BLaER1 treated with 17β-estradiol and CSF1 and Interleukin-3, amounts not matched to agents 10 nM and 100 nM (cell line): Measurements from ENCODE around the gene DICER1.
A peak's percentile ranks its signal among the peaks of the same experiment; 100 is the strongest.

Experiments
- H3K27ac ChIP-seq, 11 experiments: shearing (Covaris generic); formaldehyde crosslinking; 2 replicates each; pipeline ENCODE4 v1.8.1; 2022
- H3K27me3 ChIP-seq, 11 experiments: shearing (Covaris generic); formaldehyde crosslinking; 2 replicates each; pipeline ENCODE4 v1.8.1; 2022
- H3K36me3 ChIP-seq, 11 experiments: shearing (Covaris generic); formaldehyde crosslinking; 2 replicates each; pipeline ENCODE4 v1.8.1; 2022
- H3K4me1 ChIP-seq, 10 experiments: shearing (Covaris generic); formaldehyde crosslinking; 2 replicates each; pipeline ENCODE4 v1.8.1; 2022
- H3K4me2 ChIP-seq, 11 experiments: shearing (Covaris generic); formaldehyde crosslinking; 2 replicates each; pipeline ENCODE4 v1.8.1; 2022
- H3K4me3 ChIP-seq, 10 experiments: shearing (Covaris generic); formaldehyde crosslinking; 2 replicates each; pipeline ENCODE4 v1.8.1; 2022
- H3K9ac ChIP-seq, 11 experiments: shearing (Covaris generic); formaldehyde crosslinking; 2 replicates each; pipeline ENCODE4 v1.8.1; 2022
- H3K9me3 ChIP-seq, 11 experiments: shearing (Covaris generic); formaldehyde crosslinking; replicated peaks in 1 of 11; 2 replicates each; pipeline ENCODE4 v1.8.1; 2022
- H4K20me1 ChIP-seq, 11 experiments: shearing (Covaris generic); formaldehyde crosslinking; 2 replicates each; pipeline ENCODE4 v1.8.1; 2022
- Cebpa-rat ChIP-seq, 11 experiments: shearing (Covaris generic); IDR thresholded peaks; 2 replicates each; pipeline ENCODE4 v1.8.1; 2022

The DICER1 gene

GRCh38 chr14:95046711-95047681 is 110.3 kb downstream of the DICER1 start:
- Histone ChIP-seq H3K27ac (no peak overlapping the region), H3K4me1 (peaks cover 0 to 19% (median 3%) of the 10 kb centered on the region in 10 experiments; a peak in 8 of 20 replicates), H3K9me3 (no peaks in the 10 kb centered on the region), H3K27me3 (no peaks in the 10 kb centered on the region), H4K20me1 (no peaks in the 10 kb centered on the region; a peak in 1 of 22 replicates), H3K36me3 (no peaks in the 10 kb centered on the region), H3K9ac (no peak overlapping the region), H3K4me3 (no peak overlapping the region), H3K4me2 (no peak overlapping the region)
- no peak for TF ChIP-seq Cebpa-rat (IDR thresholded peaks at IDR 0.05)

GRCh38 chr14:95045836-95046430 is 111.4 kb downstream of the DICER1 start:
- no peak overlapping the region for H3K9ac ChIP-seq
- H3K4me2 ChIP-seq: no peak overlapping the region; a peak in 1 of 22 replicates
- H3K4me3 ChIP-seq: no peak overlapping the region
- H3K9me3 ChIP-seq: no peaks in the 10 kb centered on the region
- no peaks in the 10 kb centered on the region for H3K27me3 ChIP-seq
- no peaks in the 10 kb centered on the region for H3K36me3 ChIP-seq
- no peaks in the 10 kb centered on the region for H4K20me1 ChIP-seq
- no peak overlapping the region for H3K27ac ChIP-seq
- peaks cover 0 to 19% (median 5%) of the 10 kb centered on the region in 10 experiments; a peak in 10 of 20 replicates for H3K4me1 ChIP-seq
- TF ChIP-seq Cebpa-rat (IDR thresholded peaks at IDR 0.05): no peak

GRCh38 chr14:95045106-95045701 is 112.1 kb downstream of the DICER1 start:
- Histone ChIP-seq H3K4me3 (no peak overlapping the region), H3K4me2 (peak overlapping the region in 7 of 11 experiments; percentile 0 to 41 (median 20); a peak in 9 of 22 replicates), H4K20me1 (no peaks in the 10 kb centered on the region), H3K9me3 (no peaks in the 10 kb centered on the region), H3K9ac (no peak overlapping the region), H3K4me1 (peaks cover 0 to 20% (median 6%) of the 10 kb centered on the region in 10 experiments; a peak in 10 of 20 replicates), H3K36me3 (no peaks in the 10 kb centered on the region), H3K27me3 (no peaks in the 10 kb centered on the region), H3K27ac (no peak overlapping the region)
- TF ChIP-seq Cebpa-rat (IDR thresholded peaks at IDR 0.05): no peak

- H3K4me1 ChIP-seq: peaks cover 0 to 20% (median 6%) of the 10 kb centered on the region in 10 experiments; a peak in 10 of 20 replicates
- no peaks in the 10 kb centered on the region for H4K20me1 ChIP-seq
- H3K4me2 ChIP-seq: peak overlapping the region in 6 of 11 experiments; percentile 0 to 41 (median 20); a peak in 8 of 22 replicates
- H3K27ac ChIP-seq: no peak overlapping the region
- no peak overlapping the region for H3K4me3 ChIP-seq
- H3K9me3 ChIP-seq: no peaks in the 10 kb centered on the region
- no peaks in the 10 kb centered on the region for H3K27me3 ChIP-seq
- no peak for TF ChIP-seq Cebpa-rat (IDR thresholded peaks at IDR 0.05)
- H3K9ac ChIP-seq: no peak overlapping the region
- no peaks in the 10 kb centered on the region for H3K36me3 ChIP-seq
These were observed 112.7 kb downstream of the DICER1 start for GRCh38 chr14:95044463-95045105.

GRCh38 chr14:95043732-95044462 is 113.4 kb downstream of the DICER1 start:
- Histone ChIP-seq H3K36me3 (no peaks in the 10 kb centered on the region), H3K4me3 (no peak overlapping the region), H3K9me3 (no peaks in the 10 kb centered on the region), H4K20me1 (no peaks in the 10 kb centered on the region), H3K4me1 (peaks cover 0 to 20% (median 6%) of the 10 kb centered on the region in 10 experiments; a peak in 10 of 20 replicates), H3K27ac (no peak overlapping the region), H3K9ac (no peak overlapping the region), H3K27me3 (no peaks in the 10 kb centered on the region), H3K4me2 (peak overlapping the region in 4 of 11 experiments; percentile 0 to 41 (median 16); a peak in 3 of 22 replicates)
- no peak for TF ChIP-seq Cebpa-rat (IDR thresholded peaks at IDR 0.05)

GRCh38 chr14:95043314-95043713 is 114.0 kb downstream of the DICER1 start:
- no peak for TF ChIP-seq Cebpa-rat (IDR thresholded peaks at IDR 0.05)
- Histone ChIP-seq H3K9me3 (no peaks in the 10 kb centered on the region), H3K27ac (no peak overlapping the region), H3K36me3 (no peaks in the 10 kb centered on the region), H3K4me3 (no peak overlapping the region), H3K4me2 (no peak overlapping the region), H3K9ac (no peak overlapping the region), H3K27me3 (no peaks in the 10 kb centered on the region), H4K20me1 (no peaks in the 10 kb centered on the region), H3K4me1 (peaks cover 0 to 20% (median 6%) of the 10 kb centered on the region in 10 experiments; a peak in 10 of 20 replicates)

GRCh38 chr14:95041477-95042020 is 115.8 kb downstream of the DICER1 start:
- H3K9me3 ChIP-seq: no peaks in the 10 kb centered on the region
- no peaks in the 10 kb centered on the region for H3K27me3 ChIP-seq
- H3K9ac ChIP-seq: no peak overlapping the region
- no peaks in the 10 kb centered on the region for H4K20me1 ChIP-seq
- H3K4me3 ChIP-seq: no peak overlapping the region
- no peaks in the 10 kb centered on the region for H3K36me3 ChIP-seq
- no peak overlapping the region for H3K27ac ChIP-seq
- H3K4me2 ChIP-seq: no peak overlapping the region
- no peak for TF ChIP-seq Cebpa-rat (IDR thresholded peaks at IDR 0.05)
- peaks cover 0 to 20% (median 6%) of the 10 kb centered on the region in 10 experiments; a peak in 11 of 20 replicates for H3K4me1 ChIP-seq
